ENCODE data around the gene RNF180.

DNA sequence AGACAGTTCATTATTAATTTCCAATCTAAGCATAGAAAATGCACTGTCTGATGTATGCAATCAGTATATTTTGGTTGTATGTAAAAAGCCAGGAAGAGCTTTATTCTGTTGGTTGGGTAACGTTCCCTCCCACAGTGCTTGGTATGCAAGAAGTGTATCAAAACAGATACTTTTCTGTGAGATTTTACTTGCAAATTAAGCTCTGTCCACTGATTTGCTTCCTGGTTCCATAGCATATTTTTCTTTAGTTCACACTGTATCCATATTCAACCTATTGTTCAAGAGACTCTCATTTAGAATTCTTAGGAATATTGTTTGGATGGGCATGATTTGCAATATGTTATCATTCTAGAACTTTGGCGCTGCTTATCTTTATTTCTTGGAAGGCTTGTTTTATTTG lies 47.4 kb downstream of the RNF180 start:
- TF ChIP-seq, protein P1, sequence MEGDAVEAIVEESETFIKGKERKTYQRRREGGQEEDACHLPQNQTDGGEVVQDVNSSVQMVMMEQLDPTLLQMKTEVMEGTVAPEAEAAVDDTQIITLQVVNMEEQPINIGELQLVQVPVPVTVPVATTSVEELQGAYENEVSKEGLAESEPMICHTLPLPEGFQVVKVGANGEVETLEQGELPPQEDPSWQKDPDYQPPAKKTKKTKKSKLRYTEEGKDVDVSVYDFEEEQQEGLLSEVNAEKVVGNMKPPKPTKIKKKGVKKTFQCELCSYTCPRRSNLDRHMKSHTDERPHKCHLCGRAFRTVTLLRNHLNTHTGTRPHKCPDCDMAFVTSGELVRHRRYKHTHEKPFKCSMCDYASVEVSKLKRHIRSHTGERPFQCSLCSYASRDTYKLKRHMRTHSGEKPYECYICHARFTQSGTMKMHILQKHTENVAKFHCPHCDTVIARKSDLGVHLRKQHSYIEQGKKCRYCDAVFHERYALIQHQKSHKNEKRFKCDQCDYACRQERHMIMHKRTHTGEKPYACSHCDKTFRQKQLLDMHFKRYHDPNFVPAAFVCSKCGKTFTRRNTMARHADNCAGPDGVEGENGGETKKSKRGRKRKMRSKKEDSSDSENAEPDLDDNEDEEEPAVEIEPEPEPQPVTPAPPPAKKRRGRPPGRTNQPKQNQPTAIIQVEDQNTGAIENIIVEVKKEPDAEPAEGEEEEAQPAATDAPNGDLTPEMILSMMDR (IDR thresholded peaks at IDR 0.05; ENCODE audit: low read depth, low read length), result no peak
- no peak for TF ChIP-seq EZH2phosphoT487 (IDR thresholded peaks at IDR 0.05; ENCODE audit: low read depth)
